Stimulated activated CD4-positive, alpha-beta T cell treated with anti-CD3 and anti-CD28 coated beads, Interleukin-4, amount 100 ng/mL, for 4 hours (primary cell): Measurements from ENCODE around the gene BCAN.

Source experiments
- DNase-seq, 2 experiments: peaks; one replicate each; pipeline ENCODE4 v3.0.0-alpha.2; 2020

The BCAN gene

GRCh38 chr1:156645666-156646065, 3.7 kb downstream of the BCAN start:
- no peak for DNase-seq

DNA sequence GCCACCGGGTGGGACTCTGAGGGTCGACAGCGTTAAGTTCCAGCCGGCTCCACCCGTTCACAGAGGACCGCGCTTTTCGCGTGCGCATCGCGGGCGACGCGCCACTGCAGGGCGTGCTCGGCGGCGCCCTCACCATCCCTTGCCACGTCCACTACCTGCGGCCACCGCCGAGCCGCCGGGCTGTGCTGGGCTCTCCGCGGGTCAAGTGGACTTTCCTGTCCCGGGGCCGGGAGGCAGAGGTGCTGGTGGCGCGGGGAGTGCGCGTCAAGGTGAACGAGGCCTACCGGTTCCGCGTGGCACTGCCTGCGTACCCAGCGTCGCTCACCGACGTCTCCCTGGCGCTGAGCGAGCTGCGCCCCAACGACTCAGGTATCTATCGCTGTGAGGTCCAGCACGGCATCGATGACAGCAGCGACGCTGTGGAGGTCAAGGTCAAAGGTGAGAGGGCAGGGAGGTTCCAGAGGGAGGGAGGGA, 4.9 kb downstream of the BCAN start:
- no peak for DNase-seq

DNA sequence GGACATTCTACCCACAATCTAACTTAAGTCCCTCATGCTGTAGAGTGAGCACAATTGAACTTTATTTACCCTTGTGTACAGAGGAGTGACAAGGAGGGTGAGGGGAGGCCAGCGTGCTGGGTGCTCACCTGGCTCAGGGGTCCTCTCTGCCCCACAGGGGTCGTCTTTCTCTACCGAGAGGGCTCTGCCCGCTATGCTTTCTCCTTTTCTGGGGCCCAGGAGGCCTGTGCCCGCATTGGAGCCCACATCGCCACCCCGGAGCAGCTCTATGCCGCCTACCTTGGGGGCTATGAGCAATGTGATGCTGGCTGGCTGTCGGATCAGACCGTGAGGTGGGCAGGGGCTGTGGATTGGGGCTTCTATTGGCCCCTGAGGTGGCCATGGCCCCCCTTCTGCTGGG, 5.4 kb downstream of the BCAN start:
- DNase-seq: no peak

- no peak for DNase-seq
Measured at GRCh38 chr1:156648496-156648895, 6.6 kb downstream of the BCAN start.

- no peak for DNase-seq
Measured at GRCh38 chr1:156648951-156649350, 7.0 kb downstream of the BCAN start.

- DNase-seq: no peak
Measured at GRCh38 chr1:156652131-156652991, 10.4 kb downstream of the BCAN start.

DNA sequence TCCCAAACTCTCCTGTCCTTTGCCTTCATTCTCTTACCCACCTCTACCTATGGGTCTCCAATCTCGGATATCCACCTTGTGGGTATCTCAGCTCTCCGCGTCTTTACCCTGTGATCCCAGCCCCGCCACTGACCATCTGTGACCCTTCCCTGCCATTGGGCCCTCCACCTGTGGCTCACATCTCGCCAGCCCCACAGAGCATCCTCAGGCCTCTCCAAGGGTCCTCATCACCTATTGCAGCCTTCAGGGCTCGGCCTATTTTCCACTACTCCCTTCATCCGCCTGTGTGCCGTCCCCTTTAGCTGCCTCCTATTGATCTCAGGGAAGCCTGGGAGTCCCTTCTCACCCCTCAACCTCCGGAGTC, 11.1 kb downstream of the BCAN start:
- DNase-seq: no peak

- no peak for DNase-seq
Measured at GRCh38 chr1:156654700-156655099, 12.8 kb downstream of the BCAN start.

DNA sequence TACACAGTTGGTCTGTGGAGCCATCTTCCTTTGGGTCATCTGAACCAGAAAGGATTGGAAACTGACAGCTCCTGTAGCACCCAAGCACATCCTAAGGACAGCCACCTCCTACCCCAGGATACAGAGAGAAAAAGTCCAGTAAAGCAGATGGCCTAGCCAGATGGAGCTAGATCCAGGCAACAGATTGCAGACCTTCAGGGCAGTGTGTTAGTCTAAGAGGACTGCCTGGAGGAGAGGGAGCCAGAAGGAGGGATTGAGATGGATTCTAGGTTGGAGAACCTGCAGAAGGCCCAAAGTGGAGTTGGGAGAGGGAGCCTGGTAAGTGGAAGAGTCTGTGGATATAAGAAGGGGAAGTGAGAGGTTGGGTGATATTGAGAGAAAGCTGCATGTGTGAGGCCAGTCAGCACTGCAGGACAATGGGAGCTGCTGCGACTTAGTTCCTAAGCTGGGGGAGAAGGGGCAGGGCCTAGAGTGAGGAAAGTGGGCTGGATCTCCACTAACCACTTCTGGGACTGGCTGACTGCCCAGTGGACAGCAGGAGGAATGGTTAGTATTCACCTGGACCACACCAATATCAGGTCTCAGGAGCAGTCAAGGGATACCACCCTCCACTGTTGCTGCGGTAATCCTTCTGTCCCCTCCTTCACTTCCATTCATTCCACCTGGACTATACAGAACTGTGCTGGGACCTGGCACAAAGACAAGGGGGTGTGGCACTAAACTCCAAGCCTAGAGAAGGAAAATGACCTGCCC, 13.4 kb downstream of the BCAN start:
- no peak for DNase-seq

DNA sequence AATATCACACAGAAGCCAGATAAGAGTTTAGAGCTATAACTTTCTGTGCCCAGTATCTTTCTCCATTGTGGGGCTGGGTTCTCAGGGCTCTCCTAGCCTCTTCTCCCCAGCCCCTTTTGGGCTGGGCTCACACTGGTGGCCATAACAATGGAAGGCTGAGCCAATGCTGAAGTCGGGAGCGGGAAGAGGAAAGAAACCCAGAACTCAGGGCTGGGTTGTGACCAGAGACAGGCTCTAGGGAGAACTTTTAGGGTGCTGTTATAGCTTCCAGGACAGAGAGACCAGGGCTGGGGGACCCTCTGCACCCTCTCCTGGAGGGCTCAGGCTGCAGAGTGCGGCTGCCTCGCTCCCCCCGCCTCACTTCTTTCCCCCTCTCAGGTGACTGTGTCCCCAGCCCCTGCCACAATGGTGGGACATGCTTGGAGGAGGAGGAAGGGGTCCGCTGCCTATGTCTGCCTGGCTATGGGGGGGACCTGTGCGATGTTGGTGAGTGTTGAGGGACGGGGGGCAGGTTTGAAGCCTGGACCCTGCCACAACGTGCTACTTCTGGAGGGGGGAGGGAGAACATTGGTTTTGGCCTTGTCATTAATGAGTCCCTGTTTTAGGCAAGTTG, 14.1 kb downstream of the BCAN start:
- DNase-seq: no peak

- peak; percentile 64 to 78 for DNase-seq
Measured at GRCh38 chr1:156656806-156657740, 15.2 kb downstream of the BCAN start.

- no peak for DNase-seq
Measured at GRCh38 chr1:156657741-156658319, 15.9 kb downstream of the BCAN start.

DNA sequence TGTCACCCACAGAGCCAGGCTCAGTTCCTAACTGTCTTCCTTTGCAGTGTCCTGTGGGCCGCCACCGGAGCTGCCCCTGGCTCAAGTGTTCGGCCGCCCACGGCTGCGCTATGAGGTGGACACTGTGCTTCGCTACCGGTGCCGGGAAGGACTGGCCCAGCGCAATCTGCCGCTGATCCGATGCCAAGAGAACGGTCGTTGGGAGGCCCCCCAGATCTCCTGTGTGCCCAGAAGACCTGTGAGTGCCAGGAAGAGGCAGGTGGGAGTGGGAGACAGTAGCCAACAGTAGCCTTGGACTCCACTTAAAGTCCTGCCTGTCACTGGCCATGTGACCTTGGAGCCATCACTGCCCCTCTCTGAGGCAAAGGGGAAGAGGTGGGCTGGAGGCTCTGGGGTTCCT, 16.6 kb downstream of the BCAN start:
- DNase-seq: no peak

DNA sequence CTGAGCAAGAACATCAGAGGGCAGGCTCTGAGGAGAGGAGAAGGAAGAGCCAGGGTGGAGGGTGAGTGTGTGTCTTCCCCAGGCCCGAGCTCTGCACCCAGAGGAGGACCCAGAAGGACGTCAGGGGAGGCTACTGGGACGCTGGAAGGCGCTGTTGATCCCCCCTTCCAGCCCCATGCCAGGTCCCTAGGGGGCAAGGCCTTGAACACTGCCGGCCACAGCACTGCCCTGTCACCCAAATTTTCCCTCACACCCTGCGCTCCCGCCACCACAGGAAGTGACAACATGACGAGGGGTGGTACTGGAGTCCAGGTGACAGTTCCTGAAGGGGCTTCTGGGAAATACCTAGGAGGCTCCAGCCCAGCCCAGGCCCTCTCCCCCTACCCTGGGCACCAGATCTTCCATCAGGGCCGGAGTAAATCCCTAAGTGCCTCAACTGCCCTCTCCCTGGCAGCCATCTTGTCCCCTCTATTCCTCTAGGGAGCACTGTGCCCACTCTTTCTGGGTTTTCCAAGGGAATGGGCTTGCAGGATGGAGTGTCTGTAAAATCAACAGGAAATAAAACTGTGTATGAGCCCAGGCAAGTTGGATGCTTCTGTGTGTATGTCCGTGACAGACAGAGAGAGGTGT, 17.1 kb downstream of the BCAN start:
- DNase-seq: no peak

DNA sequence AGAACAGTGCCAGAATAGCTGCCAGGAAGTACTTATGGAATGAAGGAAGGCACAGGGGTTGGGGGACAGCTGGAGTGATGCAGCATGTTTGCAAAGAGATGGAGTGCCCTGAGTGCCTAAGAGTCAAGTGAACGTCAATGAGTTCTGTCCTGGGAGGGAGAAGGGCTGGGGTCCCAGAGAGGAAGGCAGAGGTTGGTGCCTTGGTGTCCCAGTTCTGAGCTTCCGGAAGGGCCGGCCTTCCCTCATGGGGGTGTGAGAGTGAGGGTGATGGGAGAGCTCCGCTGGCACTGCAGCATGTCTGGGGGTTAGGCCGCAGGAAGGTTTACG, 17.7 kb downstream of the BCAN start:
- DNase-seq: no peak

- peak; percentile 85 to 93 for DNase-seq
Measured at GRCh38 chr1:156659988-156660751, 18.3 kb downstream of the BCAN start.

DNA sequence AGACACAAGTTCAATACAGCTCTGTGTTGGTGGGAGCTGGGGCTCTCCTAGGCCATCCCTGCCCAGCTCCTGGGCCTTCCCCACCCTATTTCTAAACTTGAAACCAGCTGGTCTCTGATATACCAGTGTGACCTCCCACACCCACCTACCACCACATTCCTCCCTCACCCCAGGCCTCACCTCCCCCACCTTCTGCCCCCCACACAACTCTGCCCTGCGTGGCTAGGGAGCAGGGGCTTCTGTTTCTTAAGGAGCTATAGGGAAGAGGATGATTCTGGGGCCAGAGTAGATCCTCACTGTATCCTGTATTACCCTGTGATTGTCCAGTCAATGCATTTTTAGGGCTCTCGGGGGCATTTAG, 18.8 kb downstream of the BCAN start:
- DNase-seq: no peak

DNA sequence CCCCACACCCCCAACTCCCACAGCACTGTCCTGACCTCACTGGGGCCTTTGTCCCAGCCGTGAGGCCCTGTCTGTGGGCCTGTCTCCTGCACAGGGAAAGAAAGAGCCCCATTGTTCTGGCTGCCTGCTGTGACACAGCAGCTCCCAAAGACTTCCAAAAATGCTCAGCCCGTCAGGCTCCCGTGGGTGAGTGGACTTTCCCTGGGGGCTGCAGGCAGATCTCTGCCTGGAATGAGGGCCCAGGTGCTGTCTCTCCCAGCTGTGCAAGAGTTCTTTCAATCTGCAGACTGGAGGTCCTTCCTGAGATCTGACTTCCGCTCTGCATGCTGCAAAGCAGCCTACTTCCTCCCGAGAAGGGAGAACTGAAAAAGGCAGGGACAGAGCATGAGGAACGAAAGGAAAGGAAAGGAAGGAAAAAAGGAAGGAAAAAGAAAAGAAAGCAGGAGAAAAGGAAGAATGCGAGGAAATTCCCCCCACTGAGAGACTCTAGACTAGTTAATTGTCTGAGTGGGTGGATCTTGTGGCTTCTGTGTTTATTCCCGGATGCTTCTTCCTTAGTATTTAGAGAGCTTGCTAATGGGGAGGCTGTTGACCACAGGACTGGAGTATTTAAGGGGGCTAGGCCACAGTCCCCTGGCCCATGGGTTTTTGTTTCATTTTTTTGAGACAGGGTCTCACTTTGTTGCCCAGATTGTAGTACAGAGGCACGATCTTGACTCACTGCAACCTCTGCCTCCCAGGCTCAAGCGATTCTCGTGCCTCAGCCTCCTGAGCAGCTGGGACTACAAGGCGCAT, 20.3 kb downstream of the BCAN start:
- DNase-seq: no peak

DNA sequence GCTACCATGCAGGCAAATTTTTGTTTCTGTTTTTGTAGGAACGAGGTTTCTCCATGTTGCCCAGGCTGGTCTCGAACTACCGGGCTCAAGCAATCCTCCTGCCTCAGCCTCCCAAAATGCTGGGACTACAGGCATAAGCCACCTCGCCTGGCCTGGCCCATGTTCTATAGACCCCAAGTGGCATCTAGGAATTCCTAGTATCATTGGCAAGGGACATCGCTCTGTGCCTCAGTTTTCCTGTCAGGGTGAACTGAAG, 20.8 kb downstream of the BCAN start:
- no peak for DNase-seq

GRCh38 chr1:156663178-156663577, 21.3 kb downstream of the BCAN start:
- DNase-seq: no peak
